Endometrial microvascular endothelial cells (primary cell): ENCODE results near the gene GABBR1. TPM values are rescaled to one million over a fixed set of nuclear protein-coding genes. Genes with fewer than 3 reads are reported as not detected.

ENCODE experiments used
- in situ Hi-C: cut with HindIII; loops from 2 replicates; pipeline ENCODE4 v1.10.0; 2017; ENCODE audit warnings: low sequenced_read_pairs, low pct_unique_long_range_greater_than_20kb; ENCODE audit errors: inconsistent ontology term
- total RNA-seq: library from RNA; depleted of rRNA; stranded (reverse); fragments of >200 nt; gene quantifications from one replicate; pipeline ENCODE4 v1.2.3, GENCODE V29; 2015; ENCODE audit errors: inconsistent ontology term

GABBR1 gene
- total RNA-seq, 1 donor from 2014 or later, result 6.7 TPM

DNA sequence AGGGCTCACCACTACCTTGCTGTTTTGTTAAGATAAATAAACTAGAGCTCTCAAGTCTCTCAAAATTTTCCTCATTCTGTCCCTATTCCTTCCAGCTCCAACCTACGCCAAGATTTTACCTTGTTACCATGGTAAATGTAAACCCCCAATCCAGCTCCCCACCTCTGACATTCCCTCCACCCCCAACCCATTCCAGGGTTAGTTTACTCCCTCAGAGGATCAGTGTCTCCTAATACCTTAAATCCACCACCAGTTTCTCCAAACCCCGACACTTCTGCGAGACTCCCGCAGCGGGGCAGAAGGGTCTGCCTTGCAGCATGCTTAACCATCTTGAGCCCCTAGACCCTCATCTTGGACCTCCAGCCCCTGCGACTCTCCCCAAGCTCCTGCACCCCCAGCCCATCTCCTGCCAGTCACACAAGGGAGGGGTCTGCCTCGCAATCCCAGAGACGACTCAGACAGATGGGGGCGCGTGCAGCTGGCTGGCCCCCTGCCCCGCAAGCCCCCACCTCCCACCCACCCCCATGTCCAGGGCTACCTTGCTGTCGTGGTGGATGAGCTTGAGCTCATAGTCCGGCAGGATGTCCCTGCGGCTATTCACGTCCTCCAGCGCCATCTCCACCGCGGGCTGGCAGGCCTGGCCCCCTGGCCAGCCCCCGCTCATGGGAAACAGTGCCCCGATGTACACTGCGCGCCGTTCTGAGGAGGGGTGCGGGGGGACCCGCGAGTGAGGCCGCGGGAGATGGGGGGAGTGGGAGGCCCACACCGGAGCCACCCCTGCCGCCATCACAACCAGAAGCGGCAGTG lies 5.8 kb downstream of the GABBR1 start:
- in situ Hi-C loops, result no loop called here

DNA sequence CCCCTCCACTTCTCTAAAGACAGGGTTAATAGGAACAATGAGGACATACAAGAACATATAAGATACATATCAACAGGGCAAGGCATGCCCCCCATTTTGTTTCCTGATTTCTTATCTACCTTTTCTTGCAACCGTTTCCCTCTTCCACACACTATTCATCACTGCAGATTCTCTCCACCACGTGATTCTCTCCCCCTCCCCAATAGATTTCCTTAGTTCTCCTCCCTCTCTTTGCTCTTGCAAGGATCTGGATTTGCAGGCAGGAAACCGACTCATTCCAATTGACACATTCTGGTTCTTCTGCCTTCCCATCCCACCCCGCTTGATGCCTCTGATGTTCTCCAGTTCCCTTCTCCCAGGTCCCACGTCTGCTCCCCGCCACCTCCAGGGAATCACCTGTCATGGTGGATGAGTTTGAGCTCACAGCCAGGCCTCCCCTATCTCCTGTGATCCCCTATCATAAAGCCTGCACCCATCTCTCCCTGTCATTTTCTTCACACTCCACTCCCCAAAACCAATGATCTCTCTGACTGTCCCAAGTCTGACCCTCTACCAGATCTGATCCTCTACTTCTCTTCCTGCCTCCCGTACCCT lies 7.5 kb downstream of the GABBR1 start:
- in situ Hi-C loops, result no loop called here

DNA sequence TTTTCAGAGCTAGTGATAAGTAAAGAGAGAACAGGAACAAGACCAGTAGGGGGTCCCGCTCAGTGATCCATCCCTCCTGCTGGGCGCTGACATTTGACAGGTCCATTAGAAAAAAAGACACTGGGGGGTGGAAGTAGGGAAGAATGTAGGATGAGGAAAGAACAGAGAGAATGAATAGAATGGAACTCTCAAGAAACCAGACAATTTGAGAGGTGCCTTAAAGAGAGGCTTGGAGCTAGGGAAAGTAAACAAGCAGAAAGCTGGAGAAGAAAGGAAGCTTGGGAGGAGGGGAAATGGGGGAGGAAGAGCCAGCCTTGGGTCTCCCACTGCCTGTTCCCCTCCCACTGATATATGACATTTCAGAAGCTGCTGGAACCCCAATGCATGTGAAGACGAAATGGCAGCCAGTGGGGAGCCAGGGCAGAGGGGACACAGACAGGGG lies 8.4 kb downstream of the GABBR1 start:
- in situ Hi-C loops, result no loop called here

DNA sequence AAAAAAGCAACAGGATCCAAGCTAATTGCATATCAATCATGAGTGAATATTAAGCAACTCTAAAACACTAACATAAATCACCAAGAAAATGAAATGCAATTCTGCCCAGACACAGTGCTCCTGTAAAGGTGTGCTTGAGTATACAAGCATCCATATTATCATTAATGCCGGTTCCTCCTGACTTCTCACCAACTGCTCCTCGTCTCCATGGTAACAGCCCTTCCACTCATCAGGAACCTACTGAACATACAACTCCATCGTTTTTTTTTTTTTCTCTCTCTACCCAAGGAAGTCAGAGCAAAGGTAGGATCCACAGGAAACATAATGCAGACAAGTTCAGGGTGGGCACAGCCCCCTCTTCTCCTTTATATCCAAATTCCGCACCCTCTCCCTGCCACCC lies 12.4 kb downstream of the GABBR1 start:
- in situ Hi-C loops, result no loop called here

DNA sequence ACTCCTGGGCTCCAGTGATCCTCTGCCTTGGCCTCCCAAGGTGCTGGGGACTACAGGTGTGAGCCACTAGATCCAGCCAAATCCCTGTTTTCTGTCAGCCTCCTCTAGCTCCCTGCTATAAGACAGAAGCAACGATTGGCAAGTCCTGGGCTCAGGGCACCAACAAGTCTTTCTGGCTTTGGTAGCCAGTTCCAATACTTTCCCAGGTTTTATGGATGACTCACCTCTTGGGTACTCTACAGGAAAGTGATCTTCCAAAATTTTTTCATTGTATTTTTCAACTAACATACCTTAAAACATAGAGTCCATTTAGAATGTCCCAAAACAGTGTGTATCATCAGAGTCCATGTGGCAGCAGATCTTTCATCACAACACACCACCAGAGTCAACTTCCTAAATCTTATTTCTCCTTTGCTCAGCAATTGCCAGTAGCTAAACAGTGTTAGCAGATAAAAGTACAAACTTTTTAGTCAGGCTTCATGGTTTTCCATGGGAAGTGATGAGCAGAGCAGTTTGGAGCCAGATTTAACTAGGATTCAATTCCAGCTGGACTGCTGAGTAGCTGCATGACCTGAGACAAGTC lies 13.3 kb downstream of the GABBR1 start:
- in situ Hi-C loops, result no loop called here

DNA sequence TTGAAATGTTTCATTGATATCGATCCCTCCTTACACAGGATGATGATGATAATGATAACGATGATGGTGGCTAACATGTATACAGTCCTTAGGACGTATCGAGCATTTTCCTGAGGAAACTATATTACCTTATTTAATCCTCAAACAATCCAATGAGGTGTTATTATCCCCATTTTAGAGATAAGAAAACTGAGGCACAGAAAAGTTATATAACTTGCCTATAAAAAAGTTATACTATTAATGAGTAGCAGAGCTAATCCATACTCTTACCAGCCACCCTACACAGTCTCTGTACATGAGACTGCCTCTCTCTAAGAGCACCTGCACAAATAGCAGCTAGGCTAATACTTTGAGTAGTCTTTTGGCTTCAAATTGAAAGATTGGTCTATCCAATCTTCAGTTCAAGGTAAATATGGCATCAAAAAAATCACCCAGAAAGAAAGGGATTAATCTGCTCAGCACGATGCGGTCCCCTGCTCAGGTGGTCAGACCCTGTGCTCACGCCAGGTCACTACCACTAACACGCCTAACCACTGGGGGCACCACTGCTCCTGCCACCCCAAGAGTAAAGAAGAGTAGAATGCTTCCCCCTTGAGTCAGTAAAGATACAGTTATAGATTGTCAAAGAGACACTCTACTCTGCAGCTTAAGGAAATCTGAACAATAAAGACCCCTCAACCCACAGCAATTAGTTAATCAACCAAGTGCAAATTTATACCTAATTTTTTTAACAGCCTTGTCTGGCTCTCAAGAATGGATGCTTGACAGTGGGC lies 15.0 kb downstream of the GABBR1 start:
- in situ Hi-C loops, result no loop called here

DNA sequence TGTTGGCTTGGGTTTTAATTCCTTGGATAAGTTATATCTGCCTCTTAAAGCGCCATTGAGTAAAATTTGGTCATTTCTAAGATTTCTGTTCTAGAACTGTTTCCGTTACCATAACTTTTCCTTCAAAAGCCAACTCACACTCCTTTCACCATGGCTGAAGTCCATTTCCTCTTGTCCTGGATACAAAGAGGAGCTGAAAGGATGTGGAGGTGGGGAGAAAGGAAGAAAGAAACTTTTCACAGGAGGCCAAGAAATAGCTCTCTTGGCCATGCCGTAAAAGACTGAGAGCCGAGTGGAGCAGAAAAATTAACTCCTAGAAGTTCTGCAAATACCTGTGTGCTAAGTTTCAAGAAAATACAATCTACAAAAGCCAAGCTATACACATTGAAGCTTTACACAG lies 21.6 kb downstream of the GABBR1 start:
- in situ Hi-C loops, result no loop called here

DNA sequence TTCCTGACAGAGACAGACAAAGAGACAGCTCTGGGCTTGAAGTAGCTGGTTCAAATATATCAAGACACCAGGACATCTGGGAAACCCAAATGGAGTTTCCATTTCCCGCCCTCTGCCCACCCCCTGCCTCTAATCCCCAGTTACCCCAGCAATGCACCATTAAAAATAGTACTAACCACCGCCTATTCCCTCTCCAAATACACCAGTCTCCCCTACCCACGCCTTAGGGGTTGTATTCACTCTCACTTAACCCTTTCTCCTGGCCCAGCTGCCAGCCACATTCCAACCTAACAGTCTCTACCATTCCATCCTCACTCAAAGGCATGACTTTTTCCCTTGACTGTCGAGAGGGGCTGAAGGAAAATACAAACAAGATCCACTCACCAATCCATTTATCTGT lies 22.4 kb downstream of the GABBR1 start:
- in situ Hi-C loops, result no loop called here

DNA sequence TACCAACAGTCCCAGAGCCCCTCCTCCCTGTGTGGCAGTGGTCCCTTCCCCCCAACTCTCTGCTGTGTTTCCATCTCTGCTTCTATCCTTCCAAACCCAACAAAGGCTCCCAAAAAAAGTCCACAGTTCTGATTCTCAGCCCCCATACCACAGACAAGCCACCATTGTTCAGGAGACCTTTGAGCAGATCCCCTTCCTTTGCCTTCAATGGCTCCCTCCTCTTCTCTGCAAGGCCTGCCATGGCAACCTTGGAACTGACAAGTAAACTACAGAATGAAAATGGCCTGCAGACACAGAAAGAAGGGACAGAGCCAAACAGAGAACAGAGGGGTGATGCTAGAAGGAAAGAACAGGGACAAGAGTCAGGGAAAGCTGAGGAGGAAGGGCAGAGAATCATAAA lies 24.9 kb downstream of the GABBR1 start:
- in situ Hi-C loops, result no loop called here

DNA sequence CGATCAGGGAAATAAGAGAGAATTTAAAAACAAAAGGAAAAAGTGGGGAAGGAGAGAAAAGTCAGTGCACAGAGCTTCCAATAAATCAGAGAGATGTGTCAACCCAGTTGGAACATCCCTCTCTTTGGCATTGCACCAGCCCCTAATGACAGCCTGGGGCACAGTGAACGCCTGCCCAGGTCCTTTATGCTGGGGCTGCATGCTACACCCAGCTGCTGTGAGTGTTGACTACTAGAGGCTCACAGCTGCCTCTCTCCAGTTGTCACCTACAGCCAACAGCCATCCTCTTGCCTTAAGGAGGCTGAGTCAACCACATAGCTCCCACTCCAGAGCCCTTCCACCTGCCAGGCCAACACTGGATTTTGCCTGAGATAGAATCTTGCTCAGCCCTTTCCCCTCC lies 29.1 kb downstream of the GABBR1 start:
- in situ Hi-C loops, result no loop called here

DNA sequence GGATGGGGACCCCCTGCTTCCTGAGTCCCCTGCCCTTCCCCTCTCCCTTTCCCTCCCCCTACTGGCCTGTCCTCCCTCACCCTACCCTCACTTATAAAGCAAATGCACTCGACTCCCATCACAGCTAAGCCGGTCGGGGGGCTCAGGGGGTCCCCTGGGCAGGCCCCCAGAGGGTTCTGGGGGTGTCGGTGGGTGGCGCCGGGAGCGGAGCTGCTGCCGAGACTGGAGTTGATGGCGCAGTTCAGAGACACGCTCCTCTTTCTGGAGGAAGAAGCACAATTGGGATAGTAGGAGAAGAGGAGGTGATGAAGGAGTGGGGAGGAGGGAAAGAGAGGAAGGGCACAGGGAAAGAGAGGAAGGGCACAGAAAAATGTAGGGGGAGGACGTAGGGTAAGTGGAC lies 29.5 kb downstream of the GABBR1 start:
- in situ Hi-C loops, result no loop called here

DNA sequence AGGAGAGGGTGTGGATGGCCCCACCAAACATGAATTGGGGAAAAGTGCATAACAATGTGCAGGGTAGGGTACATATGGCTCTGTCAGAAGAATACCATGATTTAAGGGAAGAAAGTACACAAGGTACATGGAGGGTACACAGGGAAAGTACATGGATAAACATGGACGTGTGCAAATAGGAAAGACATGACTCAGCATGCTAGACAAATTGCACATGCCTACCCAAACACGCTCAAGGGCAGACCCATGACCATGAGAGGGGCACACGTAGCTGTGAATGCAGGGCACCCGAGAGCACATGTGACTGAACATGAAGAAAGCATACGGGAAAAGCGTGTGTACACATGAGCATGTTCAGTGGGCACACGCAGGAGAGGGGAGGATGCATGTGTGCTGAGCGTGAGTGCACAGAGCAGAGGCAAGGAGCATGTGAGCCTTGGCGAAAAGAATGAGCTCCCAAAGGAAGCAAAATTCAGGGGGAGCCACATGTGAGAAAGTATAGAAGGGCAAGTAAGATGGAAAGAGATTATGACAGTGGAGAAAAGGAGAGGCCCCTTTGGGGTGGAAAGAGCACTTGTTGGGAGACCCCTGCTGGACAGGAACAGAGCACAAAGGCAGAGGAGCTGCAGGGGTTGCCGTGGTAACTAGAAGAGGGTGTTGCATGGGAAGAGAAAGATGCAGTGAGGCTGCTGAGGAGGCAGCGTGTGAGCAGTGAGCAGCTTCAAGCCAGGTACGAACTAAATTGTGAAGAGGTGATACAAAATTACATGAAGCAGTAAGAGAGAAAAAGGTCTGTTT lies 30.2 kb downstream of the GABBR1 start:
- in situ Hi-C loops, result no loop called here

DNA sequence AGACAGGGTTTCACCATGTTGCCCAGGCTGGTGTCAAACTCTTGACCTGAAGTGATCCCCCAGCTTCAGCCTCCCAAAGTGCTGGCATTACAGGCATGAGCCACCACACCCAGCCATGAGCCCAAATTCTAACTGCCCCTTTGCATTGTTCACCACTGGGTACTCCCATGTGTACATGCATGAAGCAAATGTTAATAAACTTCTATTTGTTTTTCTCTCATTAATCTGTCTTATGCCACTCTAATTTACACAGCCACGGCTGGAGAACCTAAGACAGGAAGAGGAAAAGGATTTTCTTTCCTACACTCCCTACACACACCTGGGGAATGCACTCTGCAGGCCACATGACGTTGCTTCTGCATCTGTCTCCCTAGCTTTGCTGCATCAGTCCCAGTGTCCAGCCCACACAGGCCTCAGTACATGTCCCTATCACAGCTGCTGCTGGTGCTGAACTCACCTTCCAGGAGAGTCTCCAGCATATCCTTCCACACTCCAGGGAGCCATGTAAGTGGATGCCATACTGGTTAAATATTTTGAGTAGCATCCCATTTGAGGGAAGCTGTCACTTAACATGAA lies 34.7 kb downstream of the GABBR1 start:
- in situ Hi-C loops, result no loop called here

DNA sequence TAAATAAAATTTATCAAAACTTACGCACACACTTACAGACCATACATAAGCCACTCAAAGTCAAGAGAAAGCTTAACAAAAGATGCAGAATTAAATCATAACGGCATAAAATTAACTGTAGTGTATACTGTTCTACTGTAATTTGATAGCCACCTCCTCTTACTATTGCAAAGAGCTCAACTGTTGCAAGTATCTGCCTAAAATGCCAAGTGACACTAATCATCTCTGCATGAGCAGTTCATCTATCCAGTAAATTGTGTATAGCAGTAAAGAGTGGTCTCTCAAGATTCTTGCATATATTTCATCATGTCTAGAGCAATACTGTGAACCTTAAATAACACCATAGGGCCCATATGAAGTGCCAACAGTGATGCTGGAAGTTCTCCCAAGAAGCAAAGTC lies 35.8 kb downstream of the GABBR1 start:
- in situ Hi-C loops, result no loop called here

DNA sequence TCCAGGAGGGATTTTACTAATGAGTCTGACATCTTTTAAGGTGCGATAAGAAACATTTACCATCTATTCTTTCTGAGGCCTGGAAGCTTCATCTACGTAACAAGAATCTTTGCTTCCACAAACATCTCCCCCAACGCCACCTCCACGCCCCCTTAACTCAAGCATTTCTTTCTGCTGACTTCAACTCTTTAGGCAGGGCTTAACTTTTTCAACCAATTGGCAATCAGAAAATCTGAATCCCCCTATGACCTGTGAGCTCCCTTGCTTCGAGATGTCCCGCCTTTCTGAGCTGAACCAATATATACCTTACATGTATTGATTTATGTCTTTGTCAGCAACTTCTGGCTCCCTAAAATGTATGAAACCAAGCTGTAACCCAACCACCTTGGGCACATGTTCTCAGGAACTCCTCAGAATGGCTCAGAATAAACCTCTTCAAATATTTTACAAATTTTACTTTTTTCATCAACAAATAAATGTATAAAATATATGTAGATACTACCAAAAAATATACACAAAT lies 36.5 kb downstream of the GABBR1 start:
- in situ Hi-C loops, result no loop called here

DNA sequence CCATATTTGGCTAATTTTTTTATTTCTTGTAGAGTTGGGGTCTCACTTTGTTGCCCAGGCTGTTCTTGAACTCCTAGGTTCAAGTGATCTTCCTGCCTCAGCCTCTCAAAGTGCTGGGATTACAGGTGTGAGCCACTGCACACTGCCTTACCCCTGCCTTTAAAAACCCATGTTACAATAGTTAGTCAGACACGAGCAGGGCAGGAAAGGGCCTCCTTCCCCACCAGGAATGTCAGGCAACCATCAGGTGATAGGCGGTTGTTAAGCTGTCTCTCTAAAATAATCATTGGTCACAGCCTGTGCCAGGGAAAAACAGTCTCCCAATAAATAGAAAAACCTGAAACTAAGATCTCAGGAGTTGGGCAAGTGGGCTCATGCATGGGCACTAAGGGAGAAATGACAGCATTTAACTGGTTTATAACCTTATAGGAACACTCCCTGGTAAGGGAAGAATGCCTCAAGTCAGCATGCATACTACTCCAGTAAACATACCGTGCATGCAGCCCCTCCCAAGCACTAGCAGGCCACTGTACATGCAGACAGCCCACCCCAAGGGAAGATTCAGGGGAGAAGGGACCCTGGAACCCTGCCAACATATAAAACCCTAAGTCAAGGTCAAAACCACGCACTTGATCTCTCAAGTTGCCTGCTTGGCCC lies 39.7 kb downstream of the GABBR1 start:
- in situ Hi-C loops, result no loop called here

DNA sequence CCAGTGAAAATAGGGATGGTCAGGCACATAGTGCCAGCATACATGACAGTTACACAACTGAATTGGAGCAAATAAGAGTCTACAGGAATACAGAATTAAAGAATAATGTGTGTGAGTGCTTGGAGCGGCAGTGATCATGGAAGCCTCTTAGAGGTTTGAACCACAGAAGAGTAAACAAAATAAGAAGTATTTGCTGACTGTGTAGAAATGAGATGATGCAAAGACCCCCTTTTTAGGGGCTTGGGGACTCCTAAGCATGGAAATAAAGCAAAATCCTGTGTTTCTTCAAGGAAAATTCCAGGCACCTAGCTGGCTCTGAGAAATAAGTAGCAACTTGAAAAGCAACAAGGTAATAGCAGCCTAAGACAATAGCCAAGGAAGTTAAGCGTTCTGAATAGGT lies 41.3 kb downstream of the GABBR1 start:
- in situ Hi-C loops, result no loop called here
